GM18499 (cell line): ENCODE data around the gene APH1B.
"Not testable (repeated sequence)": the region's sequence is repeated elsewhere in the genome, so short reads cannot be mapped to it uniquely, and the experiment has no call there.

Source experiments
- ATAC-seq: cut with Tn5 transposase; IDR thresholded peaks from one replicate; pipeline ENCODE4 v1.9.1; 2021; ENCODE audit warnings: moderate number of reproducible peaks; ENCODE audit not compliant: insufficient read depth, unreplicated experiment

The APH1B gene

GRCh38 chr15:63292771-63293170 is 15.4 kb downstream of the APH1B start:
- ATAC-seq, result no peak

GRCh38 chr15:63294359-63294758 is 17.0 kb downstream of the APH1B start:
- no peak for ATAC-seq

- ATAC-seq, result no peak
Observed at GRCh38 chr15:63295341-63295740, 17.9 kb downstream of the APH1B start.

- no peak for ATAC-seq
Observed at GRCh38 chr15:63296195-63296594, 18.8 kb downstream of the APH1B start.

GRCh38 chr15:63299943-63300575 is 22.7 kb downstream of the APH1B start:
- ATAC-seq, result no peak

- ATAC-seq, result no peak
Observed at GRCh38 chr15:63301088-63301487, 23.7 kb downstream of the APH1B start.

- ATAC-seq, result no peak
Observed at GRCh38 chr15:63305260-63305659, 27.9 kb downstream of the APH1B start.

- no peak for ATAC-seq
Observed at GRCh38 chr15:63306492-63307073, 29.2 kb downstream of the APH1B start.

GRCh38 chr15:63308491-63308890 is 31.1 kb downstream of the APH1B start:
- no peak for ATAC-seq

GRCh38 chr15:63308947-63309346 is 31.5 kb downstream of the APH1B start:
- ATAC-seq, result no peak

- no peak for ATAC-seq
Observed at GRCh38 chr15:63310646-63311045, 33.2 kb downstream of the APH1B start.

- no peak for ATAC-seq
Observed at GRCh38 chr15:63312286-63312685, 34.9 kb downstream of the APH1B start.

- ATAC-seq, result no peak
Observed at GRCh38 chr15:63313825-63314224, 36.4 kb downstream of the APH1B start.

- no peak for ATAC-seq
Observed at GRCh38 chr15:63314409-63314808, 37.0 kb downstream of the APH1B start.

- ATAC-seq, result no peak
Observed at GRCh38 chr15:63318344-63318743, 40.9 kb downstream of the APH1B start.

- no peak for ATAC-seq
Observed at GRCh38 chr15:63319065-63319464, 41.7 kb downstream of the APH1B start.

- ATAC-seq, result not testable (repeated sequence)
Observed at GRCh38 chr15:63320446-63320845, 43.0 kb downstream of the APH1B start.

- ATAC-seq, result not testable (repeated sequence)
Observed at GRCh38 chr15:63320981-63321380, 43.6 kb downstream of the APH1B start.

GRCh38 chr15:63321462-63321861 is 44.1 kb downstream of the APH1B start:
- ATAC-seq, result no peak

- ATAC-seq, result no peak
Observed at GRCh38 chr15:63322541-63322940, 45.1 kb downstream of the APH1B start.

GRCh38 chr15:63323798-63324563 is 46.6 kb downstream of the APH1B start:
- no peak for ATAC-seq

- no peak for ATAC-seq
Observed at GRCh38 chr15:63324770-63325169, 47.4 kb downstream of the APH1B start.
